Measurements from ENCODE around the gene ASAP3.
"Not testable (repeated sequence)": the region's sequence is repeated elsewhere in the genome, so short reads cannot be mapped to it uniquely, and the experiment has no call there.

The ASAP3 gene

DNA sequence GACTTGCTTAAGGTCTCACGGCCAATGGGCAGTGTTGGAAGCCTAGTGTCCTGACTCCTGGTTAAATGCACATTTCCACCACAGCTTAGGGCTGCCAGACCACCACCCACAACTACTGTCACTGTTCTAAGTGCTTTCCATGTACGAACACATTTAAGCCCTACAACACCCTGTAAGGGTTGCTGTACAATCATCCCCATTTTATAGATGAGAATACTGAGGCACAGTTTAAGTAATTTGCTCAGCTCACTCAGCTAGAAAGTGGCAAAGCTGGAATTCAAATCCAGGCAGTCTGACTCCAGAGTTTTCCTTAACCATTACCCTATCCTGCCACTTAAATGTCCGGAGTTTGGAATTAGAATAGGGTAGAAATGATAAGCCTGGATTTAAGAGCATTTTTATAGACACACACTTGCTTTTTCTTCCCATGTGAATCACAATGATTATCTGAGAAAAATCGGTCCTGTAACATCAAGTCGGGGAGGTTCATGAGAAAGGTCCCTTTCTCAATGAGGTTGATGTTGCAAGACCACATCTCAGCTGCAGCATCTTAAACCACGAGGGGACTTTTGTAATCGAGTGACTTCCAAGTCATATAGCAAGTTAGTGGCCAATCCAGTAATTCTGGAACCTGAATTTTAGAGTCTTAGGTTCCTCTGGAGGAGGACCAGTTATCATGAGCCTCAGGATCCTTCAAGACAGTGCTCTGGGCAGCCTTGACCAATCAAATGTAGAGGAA lies 38.4 kb upstream of the ASAP3 start:
- Histone ChIP-seq H3K9ac (peak overlapping the region in 9 of 11 experiments; percentile 36 to 99 (median 97); a peak in 17 of 22 replicates), H3K27me3 (no peaks in the 10 kb centered on the region), H3K4me3 (no peak overlapping the region), H3K36me3 (peaks cover 0 to 87% (median 75%) of the 10 kb centered on the region in 11 experiments; a peak in 21 of 22 replicates), H3K9me3 (replicated peaks in 1 of 11) (no peaks in the 10 kb centered on the region), H4K20me1 (peaks cover 0 to 58% (median 33%) of the 10 kb centered on the region in 11 experiments; a peak in 11 of 22 replicates), H3K27ac (peak overlapping the region in 10 of 11 experiments; percentile 1 to 99 (median 98); a peak in 18 of 22 replicates), H3K4me1 (peaks cover 52 to 75% (median 72%) of the 10 kb centered on the region in 10 experiments), H3K4me2 (peak overlapping the region; percentile 1 to 99 (median 98); a peak in 20 of 22 replicates)
- TF ChIP-seq Cebpa-rat (IDR thresholded peaks at IDR 0.05): peak in 8 of 11 experiments; percentile 54 to 77 (median 64); a peak in 12 of 22 replicates

GRCh38 chr1:23521588-23521987 lies 37.6 kb upstream of the ASAP3 start:
- Histone ChIP-seq H3K27ac (peak overlapping the region in 9 of 11 experiments; percentile 88 to 99 (median 99); a peak in 18 of 22 replicates), H3K36me3 (peaks cover 0 to 87% (median 78%) of the 10 kb centered on the region in 11 experiments; a peak in 21 of 22 replicates), H3K4me3 (no peak overlapping the region), H3K4me2 (peak overlapping the region in 9 of 11 experiments; percentile 92 to 99 (median 98); a peak in 17 of 22 replicates), H3K9ac (peak overlapping the region in 7 of 11 experiments; percentile 31 to 99 (median 97); a peak in 9 of 22 replicates), H3K9me3 (replicated peaks in 1 of 11) (no peaks in the 10 kb centered on the region), H3K4me1 (peaks cover 43 to 66% (median 63%) of the 10 kb centered on the region in 10 experiments), H4K20me1 (peaks cover 0 to 58% (median 32%) of the 10 kb centered on the region in 11 experiments; a peak in 10 of 22 replicates), H3K27me3 (no peaks in the 10 kb centered on the region)
- no peak for TF ChIP-seq Cebpa-rat (IDR thresholded peaks at IDR 0.05)

GRCh38 chr1:23517581-23517980 lies 33.6 kb upstream of the ASAP3 start:
- Histone ChIP-seq H3K36me3 (peaks cover 0 to 100% (median 99%) of the 10 kb centered on the region in 11 experiments; a peak in 21 of 22 replicates), H3K4me3 (no peak overlapping the region)
- TF ChIP-seq Cebpa-rat (IDR thresholded peaks at IDR 0.05): no peak

GRCh38 chr1:23515905-23516304 lies 31.9 kb upstream of the ASAP3 start:
- no peak overlapping the region for H3K4me3 ChIP-seq
- no peaks in the 10 kb centered on the region for H3K27me3 ChIP-seq
- H3K9me3 ChIP-seq (replicated peaks in 1 of 11): no peaks in the 10 kb centered on the region
- peaks cover 0 to 13% (median 7%) of the 10 kb centered on the region in 10 experiments; a peak in 16 of 20 replicates for H3K4me1 ChIP-seq
- H3K9ac ChIP-seq: no peak overlapping the region
- peaks cover 0 to 100% (median 100%) of the 10 kb centered on the region in 11 experiments; a peak in 21 of 22 replicates for H3K36me3 ChIP-seq
- H4K20me1 ChIP-seq: peaks cover 0 to 97% (median 50%) of the 10 kb centered on the region in 11 experiments; a peak in 12 of 22 replicates
- no peak for TF ChIP-seq Cebpa-rat (IDR thresholded peaks at IDR 0.05)
- H3K27ac ChIP-seq: peak overlapping the region in 2 of 11 experiments; percentile 33 to 47; a peak in 3 of 22 replicates
- no peak overlapping the region for H3K4me2 ChIP-seq

More at GRCh38 chr1:23517581-23517980, 33.6 kb upstream of the ASAP3 start:
- peaks cover 3 to 30% (median 24%) of the 10 kb centered on the region in 10 experiments; a peak in 19 of 20 replicates for H3K4me1 ChIP-seq
- no peaks in the 10 kb centered on the region for H3K9me3 ChIP-seq (replicated peaks in 1 of 11)
- H4K20me1 ChIP-seq: peaks cover 0 to 96% (median 41%) of the 10 kb centered on the region in 11 experiments; a peak in 12 of 22 replicates
- no peaks in the 10 kb centered on the region for H3K27me3 ChIP-seq
- H3K4me2 ChIP-seq: no peak overlapping the region
- H3K27ac ChIP-seq: no peak overlapping the region
- no peak overlapping the region for H3K9ac ChIP-seq

GRCh38 chr1:23514111-23514679 lies 30.2 kb upstream of the ASAP3 start:
- H3K4me1 ChIP-seq: peaks cover 0 to 8% (median 0%) of the 10 kb centered on the region in 10 experiments; a peak in 3 of 20 replicates
- H4K20me1 ChIP-seq: peaks cover 0 to 98% (median 61%) of the 10 kb centered on the region in 11 experiments; a peak in 13 of 22 replicates
- no peak overlapping the region for H3K4me2 ChIP-seq
- H3K9ac ChIP-seq: no peak overlapping the region
- no peak for TF ChIP-seq Cebpa-rat (IDR thresholded peaks at IDR 0.05)
- no peak overlapping the region; a peak in 1 of 22 replicates for H3K27ac ChIP-seq
- no peaks in the 10 kb centered on the region for H3K9me3 ChIP-seq (replicated peaks in 1 of 11)
- H3K4me3 ChIP-seq: no peak overlapping the region
- H3K27me3 ChIP-seq: no peaks in the 10 kb centered on the region
- peaks cover 0 to 100% (median 100%) of the 10 kb centered on the region in 11 experiments; a peak in 21 of 22 replicates for H3K36me3 ChIP-seq

GRCh38 chr1:23509896-23510295 lies 25.9 kb upstream of the ASAP3 start:
- Histone ChIP-seq H3K9me3 (replicated peaks in 1 of 11) (no peaks in the 10 kb centered on the region), H3K4me1 (peaks cover 0 to 37% (median 19%) of the 10 kb centered on the region in 10 experiments; a peak in 9 of 20 replicates), H4K20me1 (peaks cover 0 to 90% (median 58%) of the 10 kb centered on the region in 11 experiments; a peak in 13 of 22 replicates), H3K36me3 (peaks cover 0 to 100% (median 100%) of the 10 kb centered on the region in 11 experiments), H3K4me2 (no peak overlapping the region), H3K4me3 (no peak overlapping the region), H3K9ac (peak overlapping the region in 2 of 11 experiments; percentile 24 to 43; a peak in 3 of 22 replicates), H3K27ac (peak overlapping the region in 1 of 11 experiments; percentile 49; a peak in 2 of 22 replicates), H3K27me3 (no peaks in the 10 kb centered on the region)
- no peak for TF ChIP-seq Cebpa-rat (IDR thresholded peaks at IDR 0.05)

DNA sequence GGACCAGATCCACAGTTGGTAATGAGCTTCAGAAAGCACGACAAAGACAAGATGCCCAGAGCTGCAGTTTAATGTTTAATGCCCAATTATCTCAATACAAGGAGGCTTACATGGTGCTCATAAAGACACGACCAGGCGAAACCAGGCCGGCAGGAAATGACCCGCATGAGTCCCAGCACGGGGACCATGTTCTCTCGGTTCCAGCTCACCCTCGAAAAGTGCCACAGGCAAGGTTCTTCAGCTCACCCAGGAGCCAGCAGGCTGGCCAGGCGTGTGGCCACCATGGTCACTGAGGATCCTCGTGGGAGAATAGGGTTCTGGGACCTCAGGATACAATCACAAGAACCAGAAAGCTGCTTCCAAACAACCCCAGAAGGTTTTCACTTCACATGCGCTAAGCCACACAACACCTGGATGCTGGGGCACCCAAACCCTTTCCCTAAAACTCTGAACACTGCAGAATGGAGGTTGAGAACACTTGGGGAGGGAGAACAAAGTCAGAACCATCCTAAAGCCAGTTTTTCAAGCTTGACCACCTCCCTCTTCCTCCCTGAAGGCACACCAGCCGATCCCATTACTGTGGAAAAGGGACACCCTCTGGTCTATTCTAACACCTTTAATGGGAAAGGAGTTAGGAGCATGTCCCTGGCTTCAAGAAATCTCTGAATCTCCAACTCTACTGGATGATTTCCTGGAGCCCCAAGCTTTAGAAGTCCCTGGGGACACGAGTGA lies 22.6 kb upstream of the ASAP3 start:
- H4K20me1 ChIP-seq: peaks cover 0 to 61% (median 34%) of the 10 kb centered on the region in 11 experiments; a peak in 12 of 22 replicates
- no peaks in the 10 kb centered on the region for H3K9me3 ChIP-seq (replicated peaks in 1 of 11)
- no peak overlapping the region for H3K4me3 ChIP-seq
- H3K36me3 ChIP-seq: peaks cover 0 to 68% (median 67%) of the 10 kb centered on the region in 11 experiments
- no peaks in the 10 kb centered on the region for H3K27me3 ChIP-seq
- H3K27ac ChIP-seq: peak overlapping the region in 5 of 11 experiments; percentile 14 to 54 (median 25); a peak in 8 of 22 replicates
- peaks cover 0 to 33% (median 19%) of the 10 kb centered on the region in 10 experiments; a peak in 9 of 20 replicates for H3K4me1 ChIP-seq
- H3K4me2 ChIP-seq: no peak overlapping the region
- TF ChIP-seq Cebpa-rat (IDR thresholded peaks at IDR 0.05): no peak
- peak overlapping the region in 4 of 11 experiments; percentile 0 to 40 (median 26); a peak in 3 of 22 replicates for H3K9ac ChIP-seq

- Histone ChIP-seq H3K9ac (no peak overlapping the region), H3K4me2 (no peak overlapping the region), H3K4me3 (no peak overlapping the region), H3K27ac (peak overlapping the region in 1 of 11 experiments; percentile 14; a peak in 1 of 22 replicates), H3K9me3 (replicated peaks in 1 of 11) (no peaks in the 10 kb centered on the region), H3K36me3 (peaks cover 0 to 61% (median 60%) of the 10 kb centered on the region in 11 experiments), H3K27me3 (no peaks in the 10 kb centered on the region), H3K4me1 (peaks cover 0 to 33% (median 19%) of the 10 kb centered on the region in 10 experiments; a peak in 9 of 20 replicates), H4K20me1 (peaks cover 0 to 54% (median 27%) of the 10 kb centered on the region in 11 experiments; a peak in 12 of 22 replicates)
- TF ChIP-seq Cebpa-rat (IDR thresholded peaks at IDR 0.05): no peak
Observed at GRCh38 chr1:23505851-23506250, 21.9 kb upstream of the ASAP3 start.

DNA sequence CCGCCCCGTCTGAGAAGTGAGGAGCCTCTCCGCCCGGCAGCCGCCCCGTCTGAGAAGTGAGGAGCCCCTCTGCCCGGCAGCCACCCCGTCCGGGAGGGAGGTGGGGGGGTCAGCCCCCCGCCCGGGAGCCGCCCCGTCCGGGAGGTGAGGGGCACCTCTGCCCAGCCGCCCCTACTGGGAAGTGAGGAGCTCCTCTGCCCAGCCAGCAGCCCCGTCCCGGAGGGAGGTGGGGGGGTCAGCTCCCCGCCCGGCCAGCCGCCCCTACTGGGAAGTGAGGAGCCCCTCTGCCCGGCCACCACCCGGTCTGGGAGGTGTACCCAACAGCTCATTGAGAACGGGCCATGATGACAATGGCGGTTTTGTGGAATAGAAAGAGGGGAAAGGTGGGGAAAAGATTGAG lies 20.2 kb upstream of the ASAP3 start:
- peaks cover 0 to 29% (median 17%) of the 10 kb centered on the region in 10 experiments; a peak in 9 of 20 replicates for H3K4me1 ChIP-seq
- not testable (repeated sequence) for H3K9ac ChIP-seq; H3K27me3 ChIP-seq; H3K27ac ChIP-seq; H3K4me2 ChIP-seq; H3K4me3 ChIP-seq; H3K9me3 ChIP-seq (replicated peaks in 1 of 11)
- peaks cover 0 to 44% (median 43%) of the 10 kb centered on the region in 11 experiments; a peak in 21 of 22 replicates for H3K36me3 ChIP-seq
- peaks cover 0 to 37% (median 16%) of the 10 kb centered on the region in 11 experiments; a peak in 12 of 22 replicates for H4K20me1 ChIP-seq

Measured in BLaER1 treated with 17β-estradiol and CSF1 and Interleukin-3, amounts not matched to agents 10 nM and 100 nM (cell line).